Spleen (tissue), 11 donors: Measurements from ENCODE around the gene ZNF697. TPM values are rescaled to one million over a fixed set of nuclear protein-coding genes. Genes with fewer than 3 reads are reported as not detected.

Experiments
- DNase-seq: peaks from one replicate; pipeline ENCODE4 v3.0.0-alpha.2; 2020
- H3K27ac ChIP-seq, 8 donors: fragments of 200-600 bp; sonication (generic) in 7 of 8; 1 replicate in 4 of 8; 2 replicates in 4 of 8; pipeline versions ENCODE4 v1.5.0 to v1.8.0; 2016 to 2021; ENCODE audit warnings: inconsistent platforms in 4 of 8, mild to moderate bottlenecking in 4 of 8, moderate library complexity in 1 of 8
- H3K27me3 ChIP-seq, 7 donors: fragments of 200-600 bp; sonication (generic) in 6 of 7; replicated peaks in 1 of 7; 1 replicate in 4 of 7; 2 replicates in 3 of 7; pipeline versions ENCODE4 v1.5.0 to v1.8.0; 2016 to 2021; ENCODE audit warnings: inconsistent platforms in 3 of 7, mild to moderate bottlenecking in 1 of 7
- H3K36me3 ChIP-seq, 6 donors: fragments of 200-600 bp; sonication (generic) in 5 of 6; 1 replicate in 4 of 6; 2 replicates in 2 of 6; pipeline versions ENCODE4 v1.5.0 to v1.8.0; 2016 to 2021; ENCODE audit warnings: inconsistent platforms in 2 of 6
- H3K4me1 ChIP-seq, 6 donors: fragments of 200-600 bp; sonication (generic) in 5 of 6; 1 replicate in 3 of 6; 2 replicates in 3 of 6; pipeline versions ENCODE4 v1.5.0 to v1.8.0; 2016 to 2021; ENCODE audit warnings: inconsistent platforms in 3 of 6
- H3K4me3 ChIP-seq, 8 donors: fragments of 200-600 bp; sonication (generic) in 7 of 8; 1 replicate in 4 of 8; 2 replicates in 4 of 8; pipeline versions ENCODE4 v1.5.0 to v1.8.0; 2016 to 2021; ENCODE audit warnings: inconsistent platforms in 4 of 8, mild to moderate bottlenecking in 4 of 8, moderate library complexity in 2 of 8
- H3K9me3 ChIP-seq, 8 donors: fragments of 200-600 bp; sonication (generic) in 7 of 8; 1 replicate in 4 of 8; 2 replicates in 4 of 8; pipeline versions ENCODE4 v1.5.0 to v1.8.0; 2016 to 2021; ENCODE audit warnings: inconsistent platforms in 4 of 8
- CTCF ChIP-seq, 11 experiments: fragments of 200-600 bp in 7 of 11; fragments of 450-650 bp in 4 of 11; sonication (generic) in 4 of 11; IDR thresholded peaks in 8 of 11; conservative IDR thresholded peaks in 3 of 11; 1 replicate in 7 of 11; 2 replicates in 4 of 11; pipeline versions ENCODE4 v1.4.0 to v1.8.0; 2016 to 2021; ENCODE audit warnings: antibody characterized with exemption in 11 of 11, inconsistent platforms in 4 of 11, mild to moderate bottlenecking in 1 of 11
- POLR2A ChIP-seq, 3 donors: fragments of 450-650 bp; IDR thresholded peaks; one replicate each; pipeline ENCODE4 v1.5.1; 2017; ENCODE audit warnings: antibody characterized with exemption in 3 of 3, mild to moderate bottlenecking in 1 of 3
- POLR2AphosphoS5 ChIP-seq, 3 donors: sonication (generic); formaldehyde crosslinking; IDR thresholded peaks; one replicate each; pipeline ENCODE4 v1.5.1; 2017; ENCODE audit warnings: antibody characterized with exemption in 3 of 3
- WGBS, 5 donors: extraction: QIAGEN DNeasy Blood & Tissue Kit in 3 of 5; methylation state at CpG; one replicate each; pipeline versions ENCODE4 v1.1.5 to v1.1.7; 2013 to 2018; 5-methylcytosine and 5-hydroxymethylcytosine counted together
- intact Hi-C: fragments of 100-400 bp; cut with DNase I; formaldehyde crosslinking; loops from one replicate; pipeline ENCODE4 v1.15.0; 2023; ENCODE audit warnings: low total_unique reads
- polyA plus RNA-seq, 3 donors: library from polyadenylated mRNA; stranded (reverse); fragments of 200-250 nt; gene quantifications; one replicate each; pipeline ENCODE4 v1.2.1, GENCODE V29; 2013
- total RNA-seq, 7 donors: library from RNA; depleted of rRNA in 3 of 7; stranded (reverse); fragments of >200 nt in 3 of 7; fragmentation: NEBNext Ultra II Directional in 4 of 7; extraction: Animal tissue kit (Norgen Biotek cat#: 25700) in 4 of 7; gene quantifications; one replicate each; pipeline versions ENCODE4 v1.1.0 to v1.2.1, GENCODE V29; 2016 to 2021
- donor health status: healthy with polysubstance abuse.
- donor health status: DM: no; HTN: no; CAD: no; lungs with moderate emphysema.
- donor health status: DM: no; HTN: no; CAD: no.
- donor health status: Bipolar disorder and iron deficiency.
- donor health status: healthy.
- donor health status: DM: no; HTN: no; CAD: no.
- donor health status: DM: yes; HTN: yes; CAD: no.

ZNF697 gene
- total and polyA plus RNA-seq, 10 donors, result 0.38 to 6.6 (median 5.5) TPM

- intact Hi-C loops, result no loop called here
- WGBS, 5 donors, result 67 to 97% (median 83%) methylated on average over 1 of the region's 1 CpG
Measured at GRCh38 chr1:119594376-119594775, 53.7 kb downstream of the ZNF697 start.

GRCh38 chr1:119593805-119594204, 54.3 kb downstream of the ZNF697 start:
- H3K4me3 ChIP-seq, result no peak overlapping the region
- WGBS, 5 donors, result 66 to 84% (median 74%) methylated on average over 1 of the region's 1 CpG
- H3K4me1 ChIP-seq, result no peaks in the 10 kb centered on the region
- no peaks in the 10 kb centered on the region for H3K36me3 ChIP-seq
- no peaks in the 10 kb centered on the region for H3K9me3 ChIP-seq
- H3K27me3 ChIP-seq, result no peaks in the 10 kb centered on the region
- TF ChIP-seq CTCF (IDR thresholded peaks at IDR 0.05 in 8 of 11, conservative IDR thresholded peaks at IDR 0.05 in 3 of 11) (no peak), POLR2AphosphoS5 (IDR thresholded peaks at IDR 0.05) (no peak), POLR2A (IDR thresholded peaks at IDR 0.05) (no peak)
- no peak overlapping the region for H3K27ac ChIP-seq
- no peak for DNase-seq
- intact Hi-C loops, result no loop called here

More at GRCh38 chr1:119594376-119594775, 53.7 kb downstream of the ZNF697 start:
- no peak for DNase-seq
- Histone ChIP-seq H3K4me3 (no peak overlapping the region), H3K9me3 (no peaks in the 10 kb centered on the region), H3K27me3 (no peaks in the 10 kb centered on the region), H3K27ac (no peak overlapping the region), H3K4me1 (no peaks in the 10 kb centered on the region), H3K36me3 (no peaks in the 10 kb centered on the region)
- TF ChIP-seq POLR2A (IDR thresholded peaks at IDR 0.05) (no peak), POLR2AphosphoS5 (IDR thresholded peaks at IDR 0.05) (no peak), CTCF (IDR thresholded peaks at IDR 0.05 in 8 of 11, conservative IDR thresholded peaks at IDR 0.05 in 3 of 11) (no peak)

GRCh38 chr1:119590393-119590792, 57.7 kb downstream of the ZNF697 start:
- TF ChIP-seq POLR2A (IDR thresholded peaks at IDR 0.05) (no peak), CTCF (IDR thresholded peaks at IDR 0.05 in 8 of 11, conservative IDR thresholded peaks at IDR 0.05 in 3 of 11) (no peak), POLR2AphosphoS5 (IDR thresholded peaks at IDR 0.05) (no peak)
- DNase-seq, result no peak

GRCh38 chr1:119588621-119589020, 59.4 kb downstream of the ZNF697 start:
- no peak overlapping the region for H3K4me3 ChIP-seq
- no peaks in the 10 kb centered on the region for H3K9me3 ChIP-seq
- no peak for TF ChIP-seq CTCF (IDR thresholded peaks at IDR 0.05 in 8 of 11, conservative IDR thresholded peaks at IDR 0.05 in 3 of 11)
- no peak for TF ChIP-seq POLR2AphosphoS5 (IDR thresholded peaks at IDR 0.05)
- TF ChIP-seq POLR2A (IDR thresholded peaks at IDR 0.05), result no peak
- peaks cover 0 to 16% (median 0%) of the 10 kb centered on the region in 6 donors for H3K4me1 ChIP-seq
- H3K36me3 ChIP-seq, result no peaks in the 10 kb centered on the region
- intact Hi-C loops, result no loop called here
- WGBS, 5 donors, result 87 to 93% (median 91%) methylated on average over 5 of the region's 5 CpGs
- H3K27ac ChIP-seq, result no peak overlapping the region
- H3K27me3 ChIP-seq, result no peaks in the 10 kb centered on the region
- no peak for DNase-seq

More at GRCh38 chr1:119590393-119590792, 57.7 kb downstream of the ZNF697 start:
- H3K36me3 ChIP-seq, result no peaks in the 10 kb centered on the region
- H3K27ac ChIP-seq, result no peak overlapping the region
- no peak overlapping the region for H3K4me3 ChIP-seq
- H3K9me3 ChIP-seq, result no peaks in the 10 kb centered on the region
- intact Hi-C loops, result no loop called here
- H3K27me3 ChIP-seq, result no peaks in the 10 kb centered on the region
- H3K4me1 ChIP-seq, result peaks cover 0 to 16% (median 0%) of the 10 kb centered on the region in 6 donors
